CD4-positive, alpha-beta T cell treated with Interleukin-6 at 100 ng/mL for 8 hours (primary cell): ENCODE data around the gene STK17B.

Experiments
- DNase-seq: peaks from one replicate; pipeline ENCODE4 v3.0.0-alpha.2; 2020; ENCODE audit warnings: mixed read lengths, low spot score

Gene STK17B

DNA sequence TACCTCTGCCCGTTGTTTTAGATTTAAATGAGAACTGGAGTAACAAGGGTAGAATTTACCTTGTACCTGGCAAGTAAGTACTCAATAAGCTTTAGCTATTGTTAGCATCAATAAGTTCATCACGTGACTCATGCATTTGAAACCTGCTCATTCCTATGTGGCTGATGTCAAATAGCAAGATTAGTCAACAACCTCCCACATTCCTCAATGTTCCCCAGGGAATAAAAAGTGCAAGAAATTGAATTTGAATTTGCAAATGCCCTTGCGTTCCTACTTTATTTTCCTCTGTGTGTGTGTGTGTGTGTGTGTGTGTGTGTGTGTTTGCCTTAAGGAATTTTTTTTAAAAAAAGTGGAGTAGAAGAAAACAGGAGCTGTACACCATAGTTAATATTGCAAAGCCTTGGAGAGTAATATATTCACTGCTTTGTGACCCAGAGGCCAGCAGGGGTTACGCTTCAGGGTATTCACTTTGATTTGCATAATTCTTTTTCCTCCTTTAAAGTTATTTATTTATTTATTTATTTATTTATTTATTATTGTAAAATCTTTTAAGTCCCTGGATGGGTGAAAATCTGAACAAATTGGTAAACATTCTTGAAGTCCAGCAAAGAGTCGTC, 58.9 kb downstream of the STK17B start:
- no peak for DNase-seq

DNA sequence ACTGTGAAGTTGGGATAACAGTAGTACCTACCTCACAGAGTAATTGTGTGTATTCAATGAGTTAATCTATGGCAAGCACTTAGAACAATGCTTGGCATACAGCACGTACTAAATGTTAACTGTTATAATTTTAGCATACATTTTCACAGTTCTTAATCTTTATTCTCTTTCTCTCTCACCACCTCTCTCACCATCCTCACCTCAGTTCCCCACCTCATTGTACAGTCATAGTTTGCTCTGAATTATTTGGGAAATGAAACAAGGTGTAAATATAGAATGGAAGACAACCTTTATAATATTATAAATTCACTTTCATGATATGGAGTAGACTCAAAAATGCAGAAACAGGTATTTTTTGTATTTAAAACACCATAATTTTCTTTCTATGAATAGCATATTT, 62.8 kb downstream of the STK17B start:
- DNase-seq, result no peak

DNA sequence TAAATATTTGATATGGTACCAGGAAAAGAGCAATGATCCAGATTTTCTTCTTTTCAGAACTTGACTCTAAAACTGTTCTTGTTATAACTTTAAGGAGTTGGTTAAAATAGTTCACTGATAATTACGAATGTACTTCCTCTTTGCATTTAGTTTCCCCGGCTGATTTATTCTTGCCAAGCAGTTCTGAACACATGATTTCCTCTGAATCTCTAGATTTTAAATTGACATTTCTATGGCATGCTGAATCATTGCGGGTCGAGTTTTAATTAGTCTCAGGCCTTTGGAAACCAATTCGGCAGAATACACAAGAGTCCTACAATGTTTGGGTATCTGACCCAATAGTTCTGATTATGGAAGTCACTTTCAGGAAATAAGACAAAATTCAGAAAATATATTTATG, 65.4 kb downstream of the STK17B start:
- DNase-seq, result no peak

DNA sequence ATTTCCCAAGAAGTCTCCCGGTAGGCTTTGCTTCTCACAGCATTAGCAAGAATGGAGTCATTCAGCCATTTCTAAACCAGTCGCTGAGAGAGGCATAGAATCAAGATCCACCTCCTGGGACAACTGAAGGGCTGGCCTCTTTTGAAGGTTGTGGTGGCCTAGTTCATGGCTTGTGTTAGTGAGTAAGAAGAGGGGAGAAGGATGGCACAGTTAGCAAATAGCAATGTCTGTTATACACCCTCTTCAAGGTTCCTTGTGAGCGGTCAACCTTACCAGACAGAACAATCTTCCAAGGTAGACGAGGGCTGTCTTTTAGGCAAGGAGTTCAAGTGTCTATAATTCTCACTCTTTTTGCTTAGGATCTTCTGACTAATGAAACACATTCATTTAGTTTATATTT, 67.3 kb downstream of the STK17B start:
- DNase-seq, result no peak

DNA sequence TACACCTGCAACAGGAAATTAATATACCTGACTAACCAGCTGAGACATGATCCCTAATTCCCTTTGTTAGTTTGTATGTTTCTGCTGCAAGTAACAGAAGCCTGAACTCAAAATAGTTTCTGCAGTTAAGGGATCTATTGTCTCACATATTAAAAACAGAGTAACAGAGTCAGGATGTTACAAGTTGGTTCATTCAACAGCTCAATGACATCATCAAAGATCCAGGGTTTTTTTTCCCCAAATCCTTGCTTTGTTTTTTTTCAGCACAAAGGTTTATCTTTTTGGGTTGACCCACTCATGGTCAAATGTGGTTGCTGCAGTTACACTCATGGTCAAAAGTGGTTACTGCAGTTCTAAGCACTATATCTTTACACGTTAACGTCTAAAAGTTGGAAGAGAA, 67.8 kb downstream of the STK17B start:
- no peak for DNase-seq

DNA sequence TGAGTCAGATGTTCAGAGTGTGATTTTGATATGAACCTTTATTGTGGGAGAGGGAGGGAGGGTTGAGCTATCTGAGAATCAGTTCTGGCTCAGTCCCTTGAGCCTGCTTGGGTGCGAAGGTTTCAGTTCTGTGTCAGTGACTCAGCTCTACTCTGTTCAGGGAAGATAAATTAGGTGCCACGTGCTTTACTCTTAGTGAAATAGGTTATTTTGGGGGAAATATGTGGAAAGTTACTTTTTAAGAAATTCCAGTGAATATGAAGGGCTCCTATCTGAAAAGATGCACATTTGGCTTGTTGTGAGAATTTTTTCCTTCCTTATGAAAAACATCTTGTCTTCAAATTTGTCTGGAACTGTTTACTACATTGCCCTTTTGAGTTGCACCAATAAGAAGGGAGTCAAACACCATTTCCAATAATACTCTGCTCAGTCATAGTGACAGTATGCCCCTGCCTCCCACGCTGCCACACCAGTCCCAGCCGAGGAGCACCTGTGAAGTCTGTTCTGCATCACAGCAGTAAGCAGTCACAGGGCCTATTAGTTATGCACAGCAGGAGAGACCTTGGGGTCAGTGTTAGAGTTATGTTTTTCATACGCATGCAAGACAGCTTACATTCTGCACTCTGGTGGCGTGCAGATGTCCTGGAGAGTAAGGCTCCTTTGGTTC, 69.9 kb downstream of the STK17B start:
- no peak for DNase-seq

GRCh38 chr2:196099916-196100315, 71.5 kb downstream of the STK17B start:
- DNase-seq, result no peak

DNA sequence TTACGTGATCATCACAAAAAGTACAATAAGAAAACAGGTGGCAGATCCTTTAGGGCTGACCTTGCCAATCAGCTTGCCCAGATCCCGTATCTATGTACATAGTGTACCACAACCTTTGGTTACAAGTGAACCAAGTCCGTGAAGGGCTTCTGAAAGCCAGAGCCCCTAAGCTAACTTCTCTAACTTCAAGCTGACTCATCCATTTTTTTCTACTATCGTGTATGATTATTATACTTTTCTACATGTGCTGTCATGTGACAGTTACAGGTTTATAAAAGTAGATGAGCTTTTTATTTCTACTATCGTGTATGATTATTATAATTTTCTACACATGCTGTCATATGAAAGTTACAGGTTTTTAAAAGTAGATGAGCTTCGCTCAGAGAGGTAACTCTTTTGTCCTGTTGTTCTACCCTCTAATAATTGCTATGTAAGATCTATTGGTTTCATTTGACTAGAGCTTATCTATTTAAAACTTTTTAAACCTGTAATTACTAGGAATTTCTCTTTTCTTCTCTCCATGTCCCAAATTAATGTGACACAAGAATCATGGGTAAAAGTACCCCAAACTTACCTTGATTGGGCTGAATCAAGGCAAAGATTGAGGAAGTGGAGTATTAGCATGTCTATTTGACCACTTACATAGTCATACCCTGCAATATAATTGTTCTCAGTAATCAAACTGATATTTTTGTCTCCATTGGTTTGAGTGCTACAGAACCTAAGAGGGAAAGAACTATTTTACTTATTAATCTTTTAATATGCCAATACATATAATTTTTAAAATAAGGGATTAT, 73.3 kb downstream of the STK17B start:
- DNase-seq, result no peak

- DNase-seq, result no peak
Observed at GRCh38 chr2:196096982-196097745, 74.2 kb downstream of the STK17B start.

GRCh38 chr2:196096264-196096663, 75.1 kb downstream of the STK17B start:
- no peak for DNase-seq

DNA sequence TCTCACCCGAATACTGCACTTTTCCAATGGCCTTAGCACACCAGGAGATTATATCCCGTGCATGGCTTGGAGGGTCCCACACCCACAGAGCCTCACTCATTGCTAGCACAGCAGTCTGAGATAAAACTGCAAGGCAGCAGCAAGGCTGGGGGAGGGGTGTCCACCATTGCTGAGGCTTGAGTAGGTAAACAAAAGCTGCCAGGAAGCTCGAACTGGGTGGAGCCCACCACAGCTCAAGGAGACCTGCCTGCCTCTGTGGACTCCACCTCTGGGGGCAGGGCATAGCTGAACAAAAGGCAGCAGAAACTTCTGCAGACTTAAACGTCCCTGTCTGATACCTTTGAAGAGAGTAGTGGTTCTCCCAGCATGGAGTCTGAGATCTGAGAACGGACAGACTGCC, 81.9 kb downstream of the STK17B start:
- DNase-seq, result peak; percentile 19

DNA sequence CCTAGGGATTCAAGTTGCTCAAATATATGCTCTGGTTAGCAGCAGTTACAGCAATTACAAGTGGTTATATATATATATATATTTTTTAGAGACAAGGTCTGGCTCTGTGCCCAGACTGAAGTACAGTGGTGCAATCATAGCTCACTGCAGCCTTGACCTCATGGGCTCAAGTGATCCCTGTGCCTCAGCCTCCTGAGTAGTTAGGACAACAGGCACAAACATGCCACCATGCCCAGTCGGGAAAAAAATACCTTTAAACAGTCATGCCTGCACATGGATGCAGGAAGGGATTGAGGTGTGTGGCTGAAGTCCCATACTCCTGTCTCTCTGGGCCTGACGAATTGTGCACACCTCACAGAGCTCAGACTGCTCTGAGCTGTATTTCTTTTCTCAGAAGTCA, 83.2 kb downstream of the STK17B start:
- no peak for DNase-seq

- DNase-seq, result no peak
Observed at GRCh38 chr2:196086517-196087368, 84.6 kb downstream of the STK17B start.

DNA sequence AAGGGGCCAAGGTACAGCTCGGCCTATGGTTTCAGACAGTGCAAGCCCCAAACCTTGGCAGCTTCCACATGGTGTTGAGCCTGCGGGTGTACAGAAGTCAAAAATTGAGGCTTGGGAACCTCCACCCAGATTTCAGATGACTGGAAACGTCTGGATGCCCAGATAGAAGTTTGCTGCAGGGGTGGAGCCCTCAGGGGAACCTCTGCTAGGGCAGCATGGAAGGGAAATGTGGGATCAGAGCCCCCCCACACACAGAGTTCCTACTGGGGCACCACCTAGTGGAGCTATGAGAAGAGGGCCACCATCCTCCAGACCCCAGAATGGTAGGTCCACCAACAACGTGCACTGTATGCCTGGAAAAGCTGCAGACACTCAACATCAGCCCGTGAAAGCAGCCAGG, 87.8 kb downstream of the STK17B start:
- DNase-seq, result no peak
